GM18499 (cell line): Measurements from ENCODE around the gene ABCA7.
"Not testable (repeated sequence)": the region's sequence is repeated elsewhere in the genome, so short reads cannot be mapped to it uniquely, and the experiment has no call there.

Source experiments
- ATAC-seq: cut with Tn5 transposase; IDR thresholded peaks from one replicate; pipeline ENCODE4 v1.9.1; 2021; ENCODE audit warnings: moderate number of reproducible peaks; ENCODE audit not compliant: insufficient read depth, unreplicated experiment

The ABCA7 gene

DNA sequence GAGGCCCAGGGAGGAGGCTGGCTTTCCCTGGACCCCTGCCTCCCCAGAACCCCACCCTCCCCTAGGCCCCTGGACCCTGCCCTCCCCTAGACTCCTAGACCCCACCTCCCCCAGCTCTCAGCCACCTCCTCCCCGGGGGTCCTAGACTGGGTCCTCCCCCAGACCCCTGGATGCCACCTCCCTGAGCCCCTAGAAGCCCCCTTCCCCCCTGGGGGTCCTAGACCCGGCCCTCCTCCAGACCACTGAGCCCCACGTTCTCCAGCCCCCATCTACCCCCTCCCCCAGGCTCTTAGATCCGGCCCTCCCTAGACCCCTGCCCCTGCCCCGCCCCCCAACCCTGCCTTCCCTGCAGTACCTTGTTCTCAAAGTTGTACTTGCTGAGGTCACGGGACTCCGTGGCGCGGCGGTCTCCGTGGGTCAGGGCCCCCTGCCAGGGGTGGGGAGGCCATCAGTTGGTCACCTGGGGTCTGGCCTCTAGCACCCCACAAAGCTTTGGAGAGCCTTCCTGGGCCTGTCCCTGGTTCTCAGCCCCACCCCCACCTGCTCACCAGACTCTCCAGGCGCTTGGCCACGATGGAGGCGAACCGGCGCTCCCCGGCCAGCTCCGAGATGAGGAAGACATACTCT is 71.8 kb downstream of the ABCA7 start:
- ATAC-seq = no peak

DNA sequence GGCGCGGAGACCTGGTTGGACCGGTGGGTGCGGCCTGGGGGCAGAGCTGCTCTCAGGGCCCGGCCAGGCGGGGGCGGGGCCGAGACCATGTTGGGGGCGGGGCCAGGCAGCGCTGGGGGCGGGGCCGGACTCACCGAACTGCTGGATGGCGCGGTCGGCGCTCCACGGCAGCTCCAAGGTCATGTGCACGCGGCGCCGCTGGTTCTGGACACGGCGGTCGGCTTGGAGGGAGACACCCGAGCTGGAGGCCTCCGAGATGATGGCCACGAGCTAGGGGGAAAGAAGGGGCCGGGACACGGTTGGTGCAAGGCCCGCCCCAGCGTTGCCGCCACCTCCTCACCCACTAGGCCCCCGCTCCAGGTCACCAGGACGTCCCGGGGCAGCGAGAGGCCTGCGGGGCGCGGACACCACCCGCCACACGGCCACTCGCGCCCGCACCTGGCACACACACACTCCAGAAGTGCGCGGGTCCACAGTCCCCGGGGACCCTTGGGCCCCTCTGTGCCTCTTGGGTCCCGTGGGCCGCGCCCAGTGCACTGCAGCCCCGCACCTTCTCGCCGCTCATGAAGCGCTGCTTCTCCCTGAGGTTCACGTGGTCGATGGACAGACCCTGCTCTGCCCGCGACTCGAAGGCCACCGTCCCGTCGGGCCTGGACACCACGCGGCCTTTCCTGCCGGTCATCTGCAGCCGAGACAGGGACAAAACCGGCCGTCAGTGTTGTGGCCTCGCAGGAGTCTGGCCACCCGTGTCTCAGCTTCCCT is 72.5 kb downstream of the ABCA7 start:
- no peak for ATAC-seq

DNA sequence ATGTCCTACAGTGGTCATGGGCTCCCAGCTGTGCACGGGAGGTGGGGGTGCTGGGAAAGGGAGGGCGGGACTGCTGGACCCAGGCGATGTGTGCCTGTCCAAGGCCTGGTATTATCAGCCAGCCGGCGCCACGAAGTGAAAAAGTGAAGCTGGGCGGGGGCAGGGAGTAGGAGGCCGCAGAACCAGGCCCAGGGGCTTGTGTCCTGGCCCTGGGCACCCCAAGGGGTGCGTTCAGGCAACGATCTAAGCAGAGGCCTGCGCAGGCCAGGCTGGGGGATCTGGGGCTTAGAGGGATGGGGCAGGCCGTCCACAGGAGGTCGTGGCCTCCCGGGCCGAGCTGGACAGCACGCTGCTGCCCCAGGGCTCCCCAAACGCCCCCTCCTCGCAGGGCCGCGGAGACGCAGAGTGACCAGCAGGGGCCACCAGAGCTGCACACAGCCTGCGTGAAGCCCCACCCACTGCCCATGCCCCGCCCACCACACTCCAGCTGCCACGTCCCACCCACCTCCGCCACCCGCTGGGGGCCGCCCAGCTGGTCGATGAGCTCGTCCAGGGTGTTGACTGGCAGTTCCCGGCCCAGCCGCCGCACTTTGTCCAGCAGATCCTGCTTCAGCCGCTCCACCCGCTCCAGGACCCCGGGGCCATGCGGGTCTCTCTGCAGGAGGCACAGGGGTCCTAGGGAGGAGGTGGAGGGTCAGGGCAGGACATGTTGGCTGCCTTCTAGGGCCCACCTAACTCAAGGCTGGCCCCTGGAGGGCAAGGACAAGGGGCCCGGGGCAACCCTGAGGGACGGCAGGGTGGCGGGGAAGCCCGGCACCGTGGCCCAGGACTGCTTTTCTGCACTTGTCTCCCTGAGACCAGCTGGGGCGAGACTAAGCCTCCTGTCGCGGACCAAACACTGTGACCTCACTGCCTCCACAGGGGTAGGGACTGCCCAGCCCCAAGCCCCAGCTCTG is 73.4 kb downstream of the ABCA7 start:
- no peak for ATAC-seq

GRCh38 chr19:1113986-1114483 is 74.1 kb downstream of the ABCA7 start:
- ATAC-seq = no peak

DNA sequence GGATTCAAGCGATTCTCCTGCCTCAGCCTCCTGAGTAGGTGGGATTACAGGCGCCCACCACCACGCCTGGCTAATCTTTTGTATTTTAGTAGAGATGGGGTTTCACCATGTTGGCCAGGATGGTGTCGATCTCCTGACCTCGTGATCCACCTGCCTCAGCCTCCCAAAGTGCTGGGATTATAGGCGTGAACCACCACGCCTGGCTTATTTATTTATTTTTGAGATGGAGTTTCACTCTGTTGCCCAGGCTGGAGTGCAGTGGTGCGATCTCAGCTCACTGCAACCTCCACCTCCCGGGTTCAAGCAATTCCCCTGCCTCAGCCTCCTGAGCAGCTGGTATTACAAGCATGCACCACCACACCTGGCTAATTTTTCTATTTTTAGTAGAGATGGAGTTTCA is 74.8 kb downstream of the ABCA7 start:
- not testable (repeated sequence) for ATAC-seq
